ENCODE results near the gene GADD45A. TPM values are rescaled to one million over a fixed set of nuclear protein-coding genes. Genes with fewer than 3 reads are reported as not detected.

GADD45A gene
- total and polyA plus RNA-seq, 9 of the 15 experiments (the other 6 are each of a cell fraction or from before 2014, with no cell fraction given): 21.3 to 156 (median 62.1) TPM

DNA sequence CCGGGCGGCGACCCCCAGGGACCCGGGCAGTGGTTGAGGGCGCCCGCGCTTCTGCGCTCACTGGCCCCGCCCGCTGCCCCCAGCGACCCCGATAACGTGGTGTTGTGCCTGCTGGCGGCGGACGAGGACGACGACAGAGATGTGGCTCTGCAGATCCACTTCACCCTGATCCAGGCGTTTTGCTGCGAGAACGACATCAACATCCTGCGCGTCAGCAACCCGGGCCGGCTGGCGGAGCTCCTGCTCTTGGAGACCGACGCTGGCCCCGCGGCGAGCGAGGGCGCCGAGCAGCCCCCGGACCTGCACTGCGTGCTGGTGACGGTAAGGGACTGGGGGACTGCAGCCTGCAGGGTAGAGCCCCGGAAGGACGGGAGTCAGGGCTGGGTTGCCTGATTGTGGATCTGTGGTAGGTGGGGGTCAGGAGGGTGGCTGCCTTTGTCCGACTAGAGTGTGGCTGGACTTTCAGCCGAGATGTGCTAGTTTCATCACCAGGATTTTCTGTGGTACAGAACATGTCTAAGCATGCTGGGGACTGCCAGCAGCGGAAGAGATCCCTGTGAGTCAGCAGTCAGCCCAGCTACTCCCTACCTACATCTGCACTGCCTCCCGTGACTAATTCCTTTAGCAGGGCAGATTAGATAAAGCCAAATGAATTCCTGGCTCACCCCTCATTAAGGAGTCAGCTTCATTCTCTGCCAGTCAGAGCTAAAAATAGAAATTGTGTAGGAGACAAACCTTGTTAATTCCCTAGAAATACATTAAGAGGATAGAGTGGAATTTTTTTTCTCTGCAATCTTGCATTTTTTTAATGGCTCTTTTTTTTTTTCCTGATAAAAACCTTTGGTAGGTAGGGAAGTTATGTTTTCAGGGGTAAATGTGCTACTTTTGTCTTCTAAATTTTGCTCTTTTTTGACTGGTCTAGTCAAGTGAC is 1.5 kb downstream of the GADD45A start (continued):
- TF ChIP-seq, protein P1, sequence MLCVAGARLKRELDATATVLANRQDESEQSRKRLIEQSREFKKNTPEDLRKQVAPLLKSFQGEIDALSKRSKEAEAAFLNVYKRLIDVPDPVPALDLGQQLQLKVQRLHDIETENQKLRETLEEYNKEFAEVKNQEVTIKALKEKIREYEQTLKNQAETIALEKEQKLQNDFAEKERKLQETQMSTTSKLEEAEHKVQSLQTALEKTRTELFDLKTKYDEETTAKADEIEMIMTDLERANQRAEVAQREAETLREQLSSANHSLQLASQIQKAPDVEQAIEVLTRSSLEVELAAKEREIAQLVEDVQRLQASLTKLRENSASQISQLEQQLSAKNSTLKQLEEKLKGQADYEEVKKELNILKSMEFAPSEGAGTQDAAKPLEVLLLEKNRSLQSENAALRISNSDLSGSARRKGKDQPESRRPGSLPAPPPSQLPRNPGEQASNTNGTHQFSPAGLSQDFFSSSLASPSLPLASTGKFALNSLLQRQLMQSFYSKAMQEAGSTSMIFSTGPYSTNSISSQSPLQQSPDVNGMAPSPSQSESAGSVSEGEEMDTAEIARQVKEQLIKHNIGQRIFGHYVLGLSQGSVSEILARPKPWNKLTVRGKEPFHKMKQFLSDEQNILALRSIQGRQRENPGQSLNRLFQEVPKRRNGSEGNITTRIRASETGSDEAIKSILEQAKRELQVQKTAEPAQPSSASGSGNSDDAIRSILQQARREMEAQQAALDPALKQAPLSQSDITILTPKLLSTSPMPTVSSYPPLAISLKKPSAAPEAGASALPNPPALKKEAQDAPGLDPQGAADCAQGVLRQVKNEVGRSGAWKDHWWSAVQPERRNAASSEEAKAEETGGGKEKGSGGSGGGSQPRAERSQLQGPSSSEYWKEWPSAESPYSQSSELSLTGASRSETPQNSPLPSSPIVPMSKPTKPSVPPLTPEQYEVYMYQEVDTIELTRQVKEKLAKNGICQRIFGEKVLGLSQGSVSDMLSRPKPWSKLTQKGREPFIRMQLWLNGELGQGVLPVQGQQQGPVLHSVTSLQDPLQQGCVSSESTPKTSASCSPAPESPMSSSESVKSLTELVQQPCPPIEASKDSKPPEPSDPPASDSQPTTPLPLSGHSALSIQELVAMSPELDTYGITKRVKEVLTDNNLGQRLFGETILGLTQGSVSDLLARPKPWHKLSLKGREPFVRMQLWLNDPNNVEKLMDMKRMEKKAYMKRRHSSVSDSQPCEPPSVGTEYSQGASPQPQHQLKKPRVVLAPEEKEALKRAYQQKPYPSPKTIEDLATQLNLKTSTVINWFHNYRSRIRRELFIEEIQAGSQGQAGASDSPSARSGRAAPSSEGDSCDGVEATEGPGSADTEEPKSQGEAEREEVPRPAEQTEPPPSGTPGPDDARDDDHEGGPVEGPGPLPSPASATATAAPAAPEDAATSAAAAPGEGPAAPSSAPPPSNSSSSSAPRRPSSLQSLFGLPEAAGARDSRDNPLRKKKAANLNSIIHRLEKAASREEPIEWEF (CRISPR knock-in tag; IDR thresholded peaks at IDR 0.05): no peak
- peak; percentile 81; the same call in 1 of the 2 replicates for TF ChIP-seq GATAD2A (IDR thresholded peaks at IDR 0.05)
- TF ChIP-seq HMG20A (CRISPR knock-in tag; conservative IDR thresholded peaks at IDR 0.05): no peak
- TF ChIP-seq NCOA2 (IDR thresholded peaks at IDR 0.05; ENCODE audit: partially characterized antibody in 2 of 2): peak in 1 of 2 experiments; percentile 36
- TF ChIP-seq ZNF586 (CRISPR knock-in tag; conservative IDR thresholded peaks at IDR 0.05): no peak
- TF ChIP-seq RB1 (IDR thresholded peaks at IDR 0.05; ENCODE audit: low read depth): no peak
- TF ChIP-seq SREBF2 (CRISPR knock-in tag; IDR thresholded peaks at IDR 0.05): no peak
- TF ChIP-seq HSF4 (CRISPR knock-in tag; IDR thresholded peaks at IDR 0.05; ENCODE audit: borderline replicate concordance): no peak
- TF ChIP-seq, protein P2, sequence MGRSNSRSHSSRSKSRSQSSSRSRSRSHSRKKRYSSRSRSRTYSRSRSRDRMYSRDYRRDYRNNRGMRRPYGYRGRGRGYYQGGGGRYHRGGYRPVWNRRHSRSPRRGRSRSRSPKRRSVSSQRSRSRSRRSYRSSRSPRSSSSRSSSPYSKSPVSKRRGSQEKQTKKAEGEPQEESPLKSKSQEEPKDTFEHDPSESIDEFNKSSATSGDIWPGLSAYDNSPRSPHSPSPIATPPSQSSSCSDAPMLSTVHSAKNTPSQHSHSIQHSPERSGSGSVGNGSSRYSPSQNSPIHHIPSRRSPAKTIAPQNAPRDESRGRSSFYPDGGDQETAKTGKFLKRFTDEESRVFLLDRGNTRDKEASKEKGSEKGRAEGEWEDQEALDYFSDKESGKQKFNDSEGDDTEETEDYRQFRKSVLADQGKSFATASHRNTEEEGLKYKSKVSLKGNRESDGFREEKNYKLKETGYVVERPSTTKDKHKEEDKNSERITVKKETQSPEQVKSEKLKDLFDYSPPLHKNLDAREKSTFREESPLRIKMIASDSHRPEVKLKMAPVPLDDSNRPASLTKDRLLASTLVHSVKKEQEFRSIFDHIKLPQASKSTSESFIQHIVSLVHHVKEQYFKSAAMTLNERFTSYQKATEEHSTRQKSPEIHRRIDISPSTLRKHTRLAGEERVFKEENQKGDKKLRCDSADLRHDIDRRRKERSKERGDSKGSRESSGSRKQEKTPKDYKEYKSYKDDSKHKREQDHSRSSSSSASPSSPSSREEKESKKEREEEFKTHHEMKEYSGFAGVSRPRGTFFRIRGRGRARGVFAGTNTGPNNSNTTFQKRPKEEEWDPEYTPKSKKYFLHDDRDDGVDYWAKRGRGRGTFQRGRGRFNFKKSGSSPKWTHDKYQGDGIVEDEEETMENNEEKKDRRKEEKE (IDR thresholded peaks at IDR 0.05; ENCODE audit: borderline replicate concordance in 1 of 2, control insufficient read depth in 1 of 2, low read depth in 2 of 2, low read length in 1 of 2): 0 out of 4 replicates have a peak, but pooled peaks of 1 of the 2 experiments have one; percentile 16
- TF ChIP-seq, protein P3, sequence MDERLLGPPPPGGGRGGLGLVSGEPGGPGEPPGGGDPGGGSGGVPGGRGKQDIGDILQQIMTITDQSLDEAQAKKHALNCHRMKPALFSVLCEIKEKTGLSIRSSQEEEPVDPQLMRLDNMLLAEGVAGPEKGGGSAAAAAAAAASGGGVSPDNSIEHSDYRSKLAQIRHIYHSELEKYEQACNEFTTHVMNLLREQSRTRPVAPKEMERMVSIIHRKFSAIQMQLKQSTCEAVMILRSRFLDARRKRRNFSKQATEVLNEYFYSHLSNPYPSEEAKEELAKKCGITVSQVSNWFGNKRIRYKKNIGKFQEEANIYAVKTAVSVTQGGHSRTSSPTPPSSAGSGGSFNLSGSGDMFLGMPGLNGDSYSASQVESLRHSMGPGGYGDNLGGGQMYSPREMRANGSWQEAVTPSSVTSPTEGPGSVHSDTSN (CRISPR knock-in tag; IDR thresholded peaks at IDR 0.05; ENCODE audit: low read depth): no peak
- TF ChIP-seq, protein P3 (tag; conservative IDR thresholded peaks at IDR 0.05; ENCODE audit: low read depth): peak; percentile 40; the same call in 1 of the 2 replicates
- peak; percentile 65 to 85; a peak in 3 of 4 replicates for TF ChIP-seq HDAC1 (IDR thresholded peaks at IDR 0.05)
- TF ChIP-seq LARP7 (IDR thresholded peaks at IDR 0.05): no peak
- TF ChIP-seq DMBX1 (CRISPR knock-in tag; IDR thresholded peaks at IDR 0.05; ENCODE audit: borderline replicate concordance): no peak
